PC-3 (cell line): ENCODE measurements around the gene NEGR1. TPM values are rescaled to one million over a fixed set of nuclear protein-coding genes. Genes with fewer than 3 reads are reported as not detected.

Experiments
- ATAC-seq: fragments of 200-7000 bp; cut with Tn5 transposase; 2 replicates; pipeline ENCODE4 v1.9.1; 2020; ENCODE audit warnings: mild to moderate bottlenecking, moderate library complexity
- BruUV-seq: library from RNA; stranded (reverse); fragments of 400-500 nt; replicated peaks from 2 replicates; lab custom pipeline; 2021; lab: Mats Ljungman, UMichigan
- CTCF ChIA-PET: fragments of 300-600 bp; sonication (Branson Sonifier 250); formaldehyde crosslinking; loops from one replicate; lab custom pipeline; 2022; ENCODE audit warnings: antibody characterized with exemption; lab: Charles Lee
- POLR2A ChIA-PET: fragments of 300-600 bp; sonication (Branson Sonifier 250); formaldehyde crosslinking; loops from one replicate; lab custom pipeline; 2022; ENCODE audit warnings: antibody characterized with exemption; ENCODE audit not compliant: unreplicated experiment; lab: Charles Lee
- DNase-seq: peaks from one replicate; pipeline ENCODE4 v3.0.0-alpha.2; 2015
- H2AFZ ChIP-seq: fragments of 300-600 bp; sonication (generic); 2 replicates; pipeline ENCODE4 v1.6.0; 2016; ENCODE audit warnings: antibody characterized with exemption, low read length
- H3F3A ChIP-seq: fragments of 300-600 bp; sonication (generic); one replicate; pipeline ENCODE4 v1.6.0; 2017; ENCODE audit warnings: antibody characterized with exemption, low read length, control low read depth, mild to moderate bottlenecking; ENCODE audit not compliant: unreplicated experiment
- H3K27ac ChIP-seq: fragments of 300-600 bp; sonication (generic); 2 replicates; pipeline ENCODE4 v1.5.1; 2016; ENCODE audit warnings: mild to moderate bottlenecking, low read length
- H3K27me3 ChIP-seq: fragments of 300-600 bp; sonication (generic); 2 replicates; pipeline ENCODE4 v1.6.1; 2016; ENCODE audit warnings: low read length, mixed read lengths
- H3K36me3 ChIP-seq: fragments of 300-600 bp; sonication (generic); 2 replicates; pipeline ENCODE4 v1.6.1; 2016; ENCODE audit warnings: low read depth, mixed run types, low read length, mixed read lengths
- H3K4me1 ChIP-seq: fragments of 300-600 bp; sonication (generic); 2 replicates; pipeline ENCODE4 v1.5.1; 2016; ENCODE audit warnings: low read length; ENCODE audit not compliant: insufficient read depth
- H3K4me2 ChIP-seq: fragments of 300-600 bp; sonication (generic); 2 replicates; pipeline ENCODE4 v1.6.0; 2016; ENCODE audit warnings: low read length
- H3K4me3 ChIP-seq: fragments of 300-600 bp; sonication (generic); 2 replicates; pipeline ENCODE4 v1.5.1; 2016; ENCODE audit warnings: mild to moderate bottlenecking, low read length, mixed read lengths
- H3K79me2 ChIP-seq: fragments of 300-600 bp; sonication (generic); 2 replicates; pipeline ENCODE4 v1.6.1; 2017; ENCODE audit warnings: low read length, mixed read lengths
- H3K9ac ChIP-seq: fragments of 300-600 bp; sonication (generic); 2 replicates; pipeline ENCODE4 v1.6.0; 2016; ENCODE audit warnings: mild to moderate bottlenecking, low read length
- H3K9me2 ChIP-seq: fragments of 300-600 bp; sonication (generic); replicated peaks from 2 replicates; pipeline ENCODE4 v1.6.1; 2016; ENCODE audit warnings: mixed run types, low read length, mixed read lengths
- H3K9me3 ChIP-seq: fragments of 300-600 bp; sonication (generic); 2 replicates; pipeline ENCODE4 v1.6.1; 2016; ENCODE audit warnings: low read length, mixed read lengths
- H4K20me1 ChIP-seq: fragments of 300-600 bp; sonication (generic); 2 replicates; pipeline ENCODE4 v1.6.1; 2016; ENCODE audit warnings: low read length, mixed read lengths
- CTCF ChIP-seq: fragments of 300-600 bp; sonication (generic); conservative IDR thresholded peaks from 2 replicates; pipeline ENCODE4 v1.5.1; 2017; ENCODE audit warnings: antibody characterized with exemption, low read depth, mild to moderate bottlenecking, low read length
- EZH2 ChIP-seq: fragments of 300-600 bp; sonication (generic); IDR thresholded peaks from one replicate; pipeline ENCODE4 v1.6.1; 2017; ENCODE audit warnings: antibody characterized with exemption, mild to moderate bottlenecking, low read length; ENCODE audit not compliant: unreplicated experiment
- EZH2phosphoT487 ChIP-seq: fragments of 300-600 bp; sonication (generic); IDR thresholded peaks from 2 replicates; pipeline ENCODE4 v1.6.1; 2018; ENCODE audit warnings: mild to moderate bottlenecking, antibody characterized with exemption, low read length, borderline replicate concordance
- intact Hi-C: fragments of 100-400 bp; cut with micrococcal nuclease; formaldehyde crosslinking; loops from 2 replicates; pipeline ENCODE4 v1.9.0; 2023
- total RNA-seq: library from RNA; depleted of rRNA; stranded (reverse); fragments of >200 nt; gene quantifications from 2 replicates; pipeline ENCODE4 v1.2.3, GENCODE V29; 2014

The NEGR1 gene
- total RNA-seq, 1 experiment from 2014 or later: 3.4 TPM

- Histone ChIP-seq H3K9me3 (no peaks in the 10 kb centered on the region), H4K20me1 (no peaks in the 10 kb centered on the region), H2AFZ (no peak overlapping the region), H3K27ac (no peak overlapping the region), H3K9me2 (no peaks in the 10 kb centered on the region), H3K4me2 (no peak overlapping the region), H3K79me2 (no peaks in the 10 kb centered on the region), H3K9ac (no peak overlapping the region), H3K27me3 (no peaks in the 10 kb centered on the region), H3K36me3 (no peaks in the 10 kb centered on the region), H3K4me1 (no peaks in the 10 kb centered on the region), H3K4me3 (no peak overlapping the region), H3F3A (no peaks in the 10 kb centered on the region)
- POLR2A ChIA-PET: no interaction called here
- intact Hi-C loops: no loop called here
- CTCF ChIA-PET: no interaction called here
- DNase-seq (no peak), ATAC-seq (no peak)
- BruUV-seq: no TSS peak
- no peak for TF ChIP-seq CTCF
- TF ChIP-seq EZH2: no peak
Observed at GRCh38 chr1:71785000-71785399, 497.3 kb downstream of the NEGR1 start.

GRCh38 chr1:71784241-71784640 is 498.1 kb downstream of the NEGR1 start:
- H3K79me2 ChIP-seq: no peaks in the 10 kb centered on the region
- TF ChIP-seq EZH2 (no peak), CTCF (no peak), EZH2phosphoT487 (no peak)
- no peaks in the 10 kb centered on the region for H3K9me2 ChIP-seq
- no peak overlapping the region for H3K27ac ChIP-seq
- H3K4me1 ChIP-seq: no peaks in the 10 kb centered on the region
- H3K9ac ChIP-seq: no peak overlapping the region
- intact Hi-C loops: no loop called here
- no peak overlapping the region for H3K4me3 ChIP-seq
- no TSS peak for BruUV-seq
- no peaks in the 10 kb centered on the region for H3K9me3 ChIP-seq
- no peak overlapping the region for H2AFZ ChIP-seq
- H3F3A ChIP-seq: no peaks in the 10 kb centered on the region
- DNase-seq: no peak
- H3K36me3 ChIP-seq: no peaks in the 10 kb centered on the region
- no peaks in the 10 kb centered on the region for H4K20me1 ChIP-seq
- ChIA-PET POLR2A (no interaction called here), CTCF (no interaction called here)
- no peak for ATAC-seq
- H3K4me2 ChIP-seq: no peak overlapping the region
- H3K27me3 ChIP-seq: no peaks in the 10 kb centered on the region

- Histone ChIP-seq H3K4me3 (no peak overlapping the region), H3K27ac (no peak overlapping the region), H3K4me1 (no peaks in the 10 kb centered on the region), H2AFZ (no peak overlapping the region), H3K79me2 (no peaks in the 10 kb centered on the region), H3F3A (no peaks in the 10 kb centered on the region), H3K36me3 (no peaks in the 10 kb centered on the region), H3K9ac (no peak overlapping the region), H3K4me2 (no peak overlapping the region), H3K27me3 (no peaks in the 10 kb centered on the region), H4K20me1 (no peaks in the 10 kb centered on the region), H3K9me2 (no peaks in the 10 kb centered on the region), H3K9me3 (no peaks in the 10 kb centered on the region)
- CTCF ChIA-PET: no interaction called here
- POLR2A ChIA-PET: no interaction called here
- intact Hi-C loops: no loop called here
- TF ChIP-seq EZH2phosphoT487: no peak
- no peak for TF ChIP-seq CTCF
- no peak for TF ChIP-seq EZH2
- no peak for DNase-seq
- no TSS peak for BruUV-seq
- ATAC-seq: no peak
Observed at GRCh38 chr1:71783071-71783470, 499.3 kb downstream of the NEGR1 start.
